PC-3 (cell line): ENCODE results near the gene SUSD3. TPM values are rescaled to one million over a fixed set of nuclear protein-coding genes. Genes with fewer than 3 reads are reported as not detected.

Source experiments
- ATAC-seq: fragments of 200-7000 bp; cut with Tn5 transposase; 2 replicates; pipeline ENCODE4 v1.9.1; 2020; ENCODE audit warnings: mild to moderate bottlenecking, moderate library complexity
- BruUV-seq: library from RNA; stranded (reverse); fragments of 400-500 nt; replicated peaks from 2 replicates; lab custom pipeline; 2021; lab: Mats Ljungman, UMichigan
- CTCF ChIA-PET: fragments of 300-600 bp; sonication (Branson Sonifier 250); formaldehyde crosslinking; loops from one replicate; lab custom pipeline; 2022; ENCODE audit warnings: antibody characterized with exemption; lab: Charles Lee
- POLR2A ChIA-PET: fragments of 300-600 bp; sonication (Branson Sonifier 250); formaldehyde crosslinking; loops from one replicate; lab custom pipeline; 2022; ENCODE audit warnings: antibody characterized with exemption; ENCODE audit not compliant: unreplicated experiment; lab: Charles Lee
- DNase-seq: peaks from one replicate; pipeline ENCODE4 v3.0.0-alpha.2; 2015
- H2AFZ ChIP-seq: fragments of 300-600 bp; sonication (generic); 2 replicates; pipeline ENCODE4 v1.6.0; 2016; ENCODE audit warnings: antibody characterized with exemption, low read length
- H3F3A ChIP-seq: fragments of 300-600 bp; sonication (generic); one replicate; pipeline ENCODE4 v1.6.0; 2017; ENCODE audit warnings: antibody characterized with exemption, low read length, control low read depth, mild to moderate bottlenecking; ENCODE audit not compliant: unreplicated experiment
- H3K27ac ChIP-seq: fragments of 300-600 bp; sonication (generic); 2 replicates; pipeline ENCODE4 v1.5.1; 2016; ENCODE audit warnings: mild to moderate bottlenecking, low read length
- H3K27me3 ChIP-seq: fragments of 300-600 bp; sonication (generic); 2 replicates; pipeline ENCODE4 v1.6.1; 2016; ENCODE audit warnings: low read length, mixed read lengths
- H3K36me3 ChIP-seq: fragments of 300-600 bp; sonication (generic); 2 replicates; pipeline ENCODE4 v1.6.1; 2016; ENCODE audit warnings: low read depth, mixed run types, low read length, mixed read lengths
- H3K4me1 ChIP-seq: fragments of 300-600 bp; sonication (generic); 2 replicates; pipeline ENCODE4 v1.5.1; 2016; ENCODE audit warnings: low read length; ENCODE audit not compliant: insufficient read depth
- H3K4me2 ChIP-seq: fragments of 300-600 bp; sonication (generic); 2 replicates; pipeline ENCODE4 v1.6.0; 2016; ENCODE audit warnings: low read length
- H3K4me3 ChIP-seq: fragments of 300-600 bp; sonication (generic); 2 replicates; pipeline ENCODE4 v1.5.1; 2016; ENCODE audit warnings: mild to moderate bottlenecking, low read length, mixed read lengths
- H3K79me2 ChIP-seq: fragments of 300-600 bp; sonication (generic); 2 replicates; pipeline ENCODE4 v1.6.1; 2017; ENCODE audit warnings: low read length, mixed read lengths
- H3K9ac ChIP-seq: fragments of 300-600 bp; sonication (generic); 2 replicates; pipeline ENCODE4 v1.6.0; 2016; ENCODE audit warnings: mild to moderate bottlenecking, low read length
- H3K9me2 ChIP-seq: fragments of 300-600 bp; sonication (generic); replicated peaks from 2 replicates; pipeline ENCODE4 v1.6.1; 2016; ENCODE audit warnings: mixed run types, low read length, mixed read lengths
- H3K9me3 ChIP-seq: fragments of 300-600 bp; sonication (generic); 2 replicates; pipeline ENCODE4 v1.6.1; 2016; ENCODE audit warnings: low read length, mixed read lengths
- H4K20me1 ChIP-seq: fragments of 300-600 bp; sonication (generic); 2 replicates; pipeline ENCODE4 v1.6.1; 2016; ENCODE audit warnings: low read length, mixed read lengths
- EZH2 ChIP-seq: fragments of 300-600 bp; sonication (generic); IDR thresholded peaks from one replicate; pipeline ENCODE4 v1.6.1; 2017; ENCODE audit warnings: antibody characterized with exemption, mild to moderate bottlenecking, low read length; ENCODE audit not compliant: unreplicated experiment
- EZH2phosphoT487 ChIP-seq: fragments of 300-600 bp; sonication (generic); IDR thresholded peaks from 2 replicates; pipeline ENCODE4 v1.6.1; 2018; ENCODE audit warnings: mild to moderate bottlenecking, antibody characterized with exemption, low read length, borderline replicate concordance
- intact Hi-C: fragments of 100-400 bp; cut with micrococcal nuclease; formaldehyde crosslinking; loops from 2 replicates; pipeline ENCODE4 v1.9.0; 2023
- total RNA-seq: library from RNA; depleted of rRNA; stranded (reverse); fragments of >200 nt; gene quantifications from 2 replicates; pipeline ENCODE4 v1.2.3, GENCODE V29; 2014
- TF ChIP-seq, protein P1 (sequence below): fragments of 300-600 bp; sonication (generic); conservative IDR thresholded peaks from 2 replicates; pipeline ENCODE4 v1.5.1; 2017; ENCODE audit warnings: antibody characterized with exemption, low read depth, mild to moderate bottlenecking, low read length

SUSD3 gene
- total RNA-seq, 1 experiment from 2014 or later: 13.4 TPM

DNA sequence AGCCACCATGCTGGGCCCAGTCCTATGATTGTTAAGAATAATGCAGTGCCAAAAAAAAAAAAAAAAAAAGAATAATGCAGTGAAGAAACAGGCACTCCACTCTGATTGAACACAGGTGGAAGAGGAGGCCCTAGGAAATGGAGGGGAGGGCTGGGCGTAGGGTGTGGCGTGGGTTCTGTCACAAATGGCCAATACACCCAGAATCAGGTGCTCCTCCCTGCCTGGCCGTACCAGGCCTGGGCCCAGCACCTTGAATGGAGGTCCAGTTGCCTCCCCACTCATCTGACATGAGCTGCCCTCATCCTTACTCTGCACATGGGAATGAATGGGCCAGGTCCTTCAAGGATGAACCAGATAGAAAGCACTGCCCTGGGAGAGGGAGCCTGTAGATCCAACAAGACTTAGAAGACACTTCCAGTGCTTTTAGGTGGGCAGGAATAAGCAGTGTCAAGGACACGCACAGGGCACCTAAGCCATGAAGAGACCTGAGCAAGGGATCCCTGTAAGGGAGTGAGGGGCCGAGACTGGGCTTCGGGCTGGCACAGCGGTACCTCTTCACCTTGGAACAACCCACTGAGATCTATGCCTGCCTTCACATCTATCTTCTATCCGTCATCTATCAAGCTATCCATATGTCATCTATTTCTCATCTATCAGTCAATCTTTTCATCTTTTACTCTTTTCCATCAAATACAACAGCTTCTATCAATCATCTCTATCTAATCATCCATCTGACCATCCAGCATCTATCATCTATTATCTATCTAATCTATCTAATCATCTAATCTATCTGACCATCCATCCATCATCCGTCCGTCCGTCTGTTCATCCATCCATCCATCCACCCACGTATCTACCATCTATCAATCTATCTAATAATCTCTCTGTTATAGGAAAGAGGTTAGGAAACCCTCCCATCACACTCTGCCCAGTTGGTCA lies 59.7 kb downstream of the SUSD3 start:
- no peak overlapping the region for H3K4me2 ChIP-seq
- no peak overlapping the region for H3K4me3 ChIP-seq
- TF ChIP-seq EZH2: no peak
- TF ChIP-seq EZH2phosphoT487: no peak
- TF ChIP-seq, protein P1, sequence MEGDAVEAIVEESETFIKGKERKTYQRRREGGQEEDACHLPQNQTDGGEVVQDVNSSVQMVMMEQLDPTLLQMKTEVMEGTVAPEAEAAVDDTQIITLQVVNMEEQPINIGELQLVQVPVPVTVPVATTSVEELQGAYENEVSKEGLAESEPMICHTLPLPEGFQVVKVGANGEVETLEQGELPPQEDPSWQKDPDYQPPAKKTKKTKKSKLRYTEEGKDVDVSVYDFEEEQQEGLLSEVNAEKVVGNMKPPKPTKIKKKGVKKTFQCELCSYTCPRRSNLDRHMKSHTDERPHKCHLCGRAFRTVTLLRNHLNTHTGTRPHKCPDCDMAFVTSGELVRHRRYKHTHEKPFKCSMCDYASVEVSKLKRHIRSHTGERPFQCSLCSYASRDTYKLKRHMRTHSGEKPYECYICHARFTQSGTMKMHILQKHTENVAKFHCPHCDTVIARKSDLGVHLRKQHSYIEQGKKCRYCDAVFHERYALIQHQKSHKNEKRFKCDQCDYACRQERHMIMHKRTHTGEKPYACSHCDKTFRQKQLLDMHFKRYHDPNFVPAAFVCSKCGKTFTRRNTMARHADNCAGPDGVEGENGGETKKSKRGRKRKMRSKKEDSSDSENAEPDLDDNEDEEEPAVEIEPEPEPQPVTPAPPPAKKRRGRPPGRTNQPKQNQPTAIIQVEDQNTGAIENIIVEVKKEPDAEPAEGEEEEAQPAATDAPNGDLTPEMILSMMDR: no peak
- intact Hi-C loops: no loop called here
- no peaks in the 10 kb centered on the region for H3K27me3 ChIP-seq
- H2AFZ ChIP-seq: no peak overlapping the region
- H3K36me3 ChIP-seq: no peaks in the 10 kb centered on the region; the same call in 1 of the 2 replicates
- H3K79me2 ChIP-seq: no peaks in the 10 kb centered on the region
- no peaks in the 10 kb centered on the region for H3K9me2 ChIP-seq
- TSS peak; percentile 31 for BruUV-seq
- ATAC-seq (no peak), DNase-seq (no peak)
- CTCF ChIA-PET: no interaction called here
- POLR2A ChIA-PET: no interaction called here
- H4K20me1 ChIP-seq: no peaks in the 10 kb centered on the region
- H3K9ac ChIP-seq: no peak overlapping the region
- H3K27ac ChIP-seq: no peak overlapping the region
- H3F3A ChIP-seq: no peaks in the 10 kb centered on the region
- peaks cover 12% of the 10 kb centered on the region for H3K4me1 ChIP-seq
- H3K9me3 ChIP-seq: no peaks in the 10 kb centered on the region

- Histone ChIP-seq H3F3A (no peaks in the 10 kb centered on the region), H3K4me3 (no peak overlapping the region), H3K9me2 (no peaks in the 10 kb centered on the region), H3K4me2 (no peak overlapping the region), H3K9me3 (no peaks in the 10 kb centered on the region), H2AFZ (no peak overlapping the region), H3K36me3 (no peaks in the 10 kb centered on the region), H3K9ac (no peak overlapping the region), H4K20me1 (no peaks in the 10 kb centered on the region), H3K79me2 (no peaks in the 10 kb centered on the region), H3K4me1 (peaks cover 12% of the 10 kb centered on the region), H3K27ac (no peak overlapping the region), H3K27me3 (no peaks in the 10 kb centered on the region)
- POLR2A ChIA-PET: no interaction called here
- TF ChIP-seq, protein P1: no peak
- no peak for TF ChIP-seq EZH2
- no peak for TF ChIP-seq EZH2phosphoT487
- ATAC-seq: no peak
- DNase-seq: no peak
- CTCF ChIA-PET: no interaction called here
- BruUV-seq: no TSS peak
- intact Hi-C loops: no loop called here
Observed at GRCh38 chr9:93118863-93119702, 60.6 kb downstream of the SUSD3 start.
